ENCODE results near the gene VWF.

Gene VWF

DNA sequence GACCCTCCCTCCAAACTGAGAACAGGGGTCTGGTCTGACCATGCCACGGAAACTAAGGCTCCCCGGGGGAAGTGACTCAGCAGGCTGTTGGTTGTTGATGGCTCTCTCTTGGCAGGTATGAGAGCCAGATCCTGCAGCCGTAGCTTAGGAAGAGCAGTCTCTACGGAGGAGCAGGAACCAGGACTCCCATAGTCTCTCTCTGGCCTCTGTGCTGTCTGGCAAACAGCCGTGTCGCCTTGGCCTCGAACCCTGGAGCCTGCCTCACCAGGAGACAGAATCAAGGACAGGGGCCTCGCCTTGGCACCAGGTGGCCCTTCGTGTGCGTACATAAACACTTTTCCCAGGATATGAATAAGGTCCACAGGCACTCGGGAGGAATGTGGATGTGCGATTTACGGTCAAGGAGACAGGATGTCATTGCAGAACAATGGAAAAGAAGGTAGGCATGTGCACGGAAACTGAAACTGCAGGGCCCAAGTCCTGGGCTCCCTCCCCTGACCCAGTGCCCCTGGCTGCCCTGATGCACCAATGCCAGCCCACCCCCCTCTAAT is 7.9 kb downstream of the VWF start:
- Histone ChIP-seq H3K36me3 (ENCODE audit: control insufficient read depth, insufficient read depth, low read length) (no peaks in the 10 kb centered on the region), H2AFZ (no peak overlapping the region), H3K4me2 (ENCODE audit: low read length) (no peak overlapping the region), H3K27me3 (ENCODE audit: control insufficient read depth, insufficient read depth, low read length) (no peaks in the 10 kb centered on the region), H3K79me2 (no peaks in the 10 kb centered on the region), H3K4me3 (ENCODE audit: low read depth, low read length) (no peak overlapping the region), H3K9ac (no peak overlapping the region), H3K27ac (peak overlapping the region; percentile 71), H3K4me1 (peaks cover 5% of the 10 kb centered on the region), H3K9me3 (ENCODE audit: control insufficient read depth, low read length) (no peaks in the 10 kb centered on the region)
- TF ChIP-seq, protein P1, sequence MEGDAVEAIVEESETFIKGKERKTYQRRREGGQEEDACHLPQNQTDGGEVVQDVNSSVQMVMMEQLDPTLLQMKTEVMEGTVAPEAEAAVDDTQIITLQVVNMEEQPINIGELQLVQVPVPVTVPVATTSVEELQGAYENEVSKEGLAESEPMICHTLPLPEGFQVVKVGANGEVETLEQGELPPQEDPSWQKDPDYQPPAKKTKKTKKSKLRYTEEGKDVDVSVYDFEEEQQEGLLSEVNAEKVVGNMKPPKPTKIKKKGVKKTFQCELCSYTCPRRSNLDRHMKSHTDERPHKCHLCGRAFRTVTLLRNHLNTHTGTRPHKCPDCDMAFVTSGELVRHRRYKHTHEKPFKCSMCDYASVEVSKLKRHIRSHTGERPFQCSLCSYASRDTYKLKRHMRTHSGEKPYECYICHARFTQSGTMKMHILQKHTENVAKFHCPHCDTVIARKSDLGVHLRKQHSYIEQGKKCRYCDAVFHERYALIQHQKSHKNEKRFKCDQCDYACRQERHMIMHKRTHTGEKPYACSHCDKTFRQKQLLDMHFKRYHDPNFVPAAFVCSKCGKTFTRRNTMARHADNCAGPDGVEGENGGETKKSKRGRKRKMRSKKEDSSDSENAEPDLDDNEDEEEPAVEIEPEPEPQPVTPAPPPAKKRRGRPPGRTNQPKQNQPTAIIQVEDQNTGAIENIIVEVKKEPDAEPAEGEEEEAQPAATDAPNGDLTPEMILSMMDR (IDR thresholded peaks at IDR 0.05) = no peak

DNA sequence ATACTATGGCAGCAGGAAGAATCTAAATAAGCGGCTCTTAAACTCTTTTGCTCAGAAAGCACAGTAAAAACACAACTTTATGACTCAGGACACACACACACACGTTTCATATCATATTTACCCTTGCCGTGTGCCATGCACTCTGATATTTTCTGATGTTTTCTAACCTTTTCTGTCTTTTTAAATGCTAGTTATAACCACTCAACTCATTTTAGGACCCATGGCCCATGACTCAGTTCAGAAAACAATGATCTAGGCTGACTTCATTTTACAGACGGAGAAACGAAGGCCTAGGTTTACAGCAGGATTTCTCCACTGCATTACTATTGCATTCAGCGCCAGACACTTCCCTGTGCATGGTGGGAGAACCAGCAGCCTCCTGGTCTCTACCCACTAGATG is 9.1 kb downstream of the VWF start:
- Histone ChIP-seq H2AFZ (no peak overlapping the region), H3K79me2 (no peaks in the 10 kb centered on the region), H3K9ac (no peak overlapping the region), H3K4me1 (peaks cover 5% of the 10 kb centered on the region), H3K36me3 (ENCODE audit: control insufficient read depth, insufficient read depth, low read length) (no peaks in the 10 kb centered on the region), H3K27me3 (ENCODE audit: control insufficient read depth, insufficient read depth, low read length) (no peaks in the 10 kb centered on the region), H3K9me3 (ENCODE audit: control insufficient read depth, low read length) (no peaks in the 10 kb centered on the region), H3K27ac (no peak overlapping the region), H3K4me3 (ENCODE audit: low read depth, low read length) (no peak overlapping the region), H3K4me2 (ENCODE audit: low read length) (no peak overlapping the region)
- TF ChIP-seq, protein P1 (IDR thresholded peaks at IDR 0.05) = no peak

DNA sequence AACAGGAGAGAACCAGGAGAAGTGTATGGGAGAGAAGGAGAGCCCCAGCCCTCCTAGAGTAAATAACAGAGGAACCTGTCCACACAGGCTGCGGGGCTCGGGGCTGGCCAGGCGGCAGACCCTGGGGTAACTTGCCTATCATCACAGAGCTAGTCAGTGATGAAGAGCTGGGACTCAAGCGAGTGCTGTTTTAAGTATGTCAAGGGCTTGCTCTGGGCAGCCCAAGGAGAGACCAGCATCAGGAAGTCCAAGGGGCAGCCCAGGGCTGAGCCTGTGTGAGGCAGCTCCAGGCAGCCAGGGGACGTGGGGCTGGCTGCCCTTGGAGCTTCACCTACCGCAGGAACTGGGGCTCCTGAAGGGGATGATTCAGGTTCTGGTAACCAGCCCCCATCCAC is 10.0 kb downstream of the VWF start:
- Histone ChIP-seq H3K4me2 (ENCODE audit: low read length) (no peak overlapping the region), H3K9ac (no peak overlapping the region), H3K79me2 (no peaks in the 10 kb centered on the region), H3K36me3 (ENCODE audit: control insufficient read depth, insufficient read depth, low read length) (no peaks in the 10 kb centered on the region), H3K4me3 (ENCODE audit: low read depth, low read length) (no peak overlapping the region), H3K27me3 (ENCODE audit: control insufficient read depth, insufficient read depth, low read length) (no peaks in the 10 kb centered on the region), H3K9me3 (ENCODE audit: control insufficient read depth, low read length) (no peaks in the 10 kb centered on the region), H3K4me1 (peaks cover 5% of the 10 kb centered on the region), H3K27ac (no peak overlapping the region), H2AFZ (no peak overlapping the region)
- TF ChIP-seq, protein P1 (IDR thresholded peaks at IDR 0.05) = no peak

DNA sequence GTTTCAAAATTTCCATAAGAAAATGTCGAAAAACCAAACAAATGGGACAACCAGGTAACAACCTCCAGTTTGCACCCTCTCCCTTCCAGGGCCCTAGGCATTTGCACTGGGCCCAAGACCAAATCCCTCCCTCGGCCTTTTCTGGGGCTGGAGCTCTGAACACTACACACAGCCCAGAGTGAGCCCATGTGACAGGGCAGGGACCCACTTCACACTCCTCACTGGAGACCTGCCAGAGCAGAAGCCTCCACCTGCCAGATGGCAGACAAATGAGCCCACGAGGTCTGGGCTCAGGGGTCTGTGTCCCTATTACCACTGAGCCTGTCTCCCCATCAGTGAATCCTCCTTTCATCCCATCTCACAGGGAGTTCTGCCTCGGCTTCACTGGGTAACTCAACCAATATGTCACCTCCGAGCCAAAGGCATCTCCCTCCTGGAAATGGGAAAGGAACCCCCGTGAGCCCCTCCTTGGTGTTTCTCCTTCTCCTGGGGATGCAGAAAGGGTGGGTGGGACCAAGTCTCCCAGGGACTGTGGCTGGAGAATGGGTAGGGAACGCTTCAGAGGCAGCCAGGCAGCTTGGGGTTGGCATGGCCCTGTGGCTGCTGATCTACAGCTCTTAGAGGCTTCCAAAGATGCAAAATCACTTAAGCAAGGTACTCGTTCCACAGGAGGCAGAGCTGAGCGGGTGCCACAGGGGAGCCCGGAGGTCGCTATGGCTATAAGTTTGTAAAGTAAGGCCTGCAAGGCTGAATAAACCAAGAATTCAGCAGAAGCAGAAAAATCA is 10.6 kb downstream of the VWF start:
- Histone ChIP-seq H3K4me2 (ENCODE audit: low read length) (no peak overlapping the region), H3K79me2 (no peaks in the 10 kb centered on the region), H2AFZ (no peak overlapping the region), H3K4me3 (ENCODE audit: low read depth, low read length) (no peak overlapping the region), H3K9me3 (ENCODE audit: control insufficient read depth, low read length) (no peaks in the 10 kb centered on the region), H3K27me3 (ENCODE audit: control insufficient read depth, insufficient read depth, low read length) (no peaks in the 10 kb centered on the region), H3K4me1 (peaks cover 5% of the 10 kb centered on the region), H3K36me3 (ENCODE audit: control insufficient read depth, insufficient read depth, low read length) (no peaks in the 10 kb centered on the region), H3K27ac (no peak overlapping the region), H3K9ac (no peak overlapping the region)
- TF ChIP-seq, protein P1 (IDR thresholded peaks at IDR 0.05) = no peak

DNA sequence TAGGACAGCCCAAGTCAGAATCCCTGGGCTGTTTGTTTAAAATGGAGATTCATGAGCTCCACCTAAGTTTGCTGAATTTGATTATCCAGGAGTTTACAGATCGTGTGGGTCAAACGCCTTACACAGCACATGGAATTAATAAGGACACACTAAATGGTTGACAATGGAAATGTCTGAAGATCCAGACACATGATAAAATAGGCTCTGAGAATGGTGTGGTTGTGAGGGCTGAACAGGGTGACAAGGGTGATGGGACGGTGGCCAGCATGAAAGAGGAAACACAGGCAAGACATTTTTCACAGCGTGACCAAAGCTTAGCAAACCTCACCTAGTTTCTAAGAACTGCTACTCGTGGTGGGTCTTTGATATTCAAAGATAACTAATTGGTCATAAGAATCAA is 12.5 kb downstream of the VWF start:
- H3K36me3 ChIP-seq (ENCODE audit: control insufficient read depth, insufficient read depth, low read length) = no peaks in the 10 kb centered on the region
- TF ChIP-seq, protein P1 (IDR thresholded peaks at IDR 0.05) = no peak

More for the DNA sequence above, 12.5 kb downstream of the VWF start:
- peak overlapping the region; percentile 39 for H2AFZ ChIP-seq
- no peak overlapping the region for H3K4me3 ChIP-seq (ENCODE audit: low read depth, low read length)
- no peak overlapping the region for H3K27ac ChIP-seq
- no peak overlapping the region for H3K9ac ChIP-seq
- H3K4me1 ChIP-seq = peaks cover 5% of the 10 kb centered on the region
- no peak overlapping the region for H3K4me2 ChIP-seq (ENCODE audit: low read length)
- H3K27me3 ChIP-seq (ENCODE audit: control insufficient read depth, insufficient read depth, low read length) = no peaks in the 10 kb centered on the region
- no peaks in the 10 kb centered on the region for H3K9me3 ChIP-seq (ENCODE audit: control insufficient read depth, low read length)
- no peaks in the 10 kb centered on the region for H3K79me2 ChIP-seq
